Hematopoietic multipotent progenitor cell treated with erythropoietin and hydrocortisone succinate and interleukin-3 and kit ligand, for 15 days (in vitro differentiated cells): ENCODE measurements around the gene PHC3.

ENCODE experiments used
- DNase-seq: peaks from one replicate; pipeline ENCODE4 v3.0.0-alpha.2; 2015; ENCODE audit warnings: low spot score

PHC3 gene

DNA sequence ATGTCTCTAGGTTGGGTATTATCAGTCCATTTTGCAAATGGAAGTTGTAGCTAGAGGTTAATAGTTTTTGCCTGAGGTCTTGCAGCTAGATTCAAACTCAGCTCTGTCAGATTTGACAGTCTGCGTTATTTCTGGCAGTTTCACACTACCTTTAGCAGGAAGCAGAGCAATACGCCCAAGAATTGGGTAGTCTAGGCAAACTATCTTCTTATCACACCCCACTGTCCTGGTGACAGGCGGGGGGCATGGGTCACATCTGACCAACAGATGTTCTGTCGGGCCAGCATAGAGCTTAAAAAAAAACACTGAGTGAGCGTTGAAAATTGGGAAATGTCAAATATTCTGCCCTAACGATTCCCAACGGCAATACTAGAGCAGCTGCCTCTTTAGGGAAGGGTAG, 138.0 kb downstream of the PHC3 start:
- no peak for DNase-seq

DNA sequence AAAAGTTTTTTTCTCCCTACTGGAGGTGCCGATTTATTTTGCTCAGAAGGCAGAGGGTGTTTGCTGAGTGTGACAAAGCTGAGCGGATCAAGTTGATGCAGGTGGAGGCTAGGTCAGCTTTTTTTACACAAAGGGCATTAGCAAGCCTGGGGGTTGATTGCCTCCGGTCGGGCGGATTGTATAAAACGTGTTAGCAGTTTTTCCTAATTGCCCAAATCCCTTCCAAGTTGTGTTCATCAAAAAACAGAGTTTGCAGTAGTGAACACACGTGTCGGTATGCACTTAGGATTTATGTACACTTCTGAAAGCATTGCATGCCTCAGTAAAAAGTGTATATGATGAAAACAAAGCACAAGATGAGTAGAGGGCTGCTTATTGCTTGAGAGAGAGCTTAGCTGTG, 141.1 kb downstream of the PHC3 start:
- DNase-seq: no peak

- DNase-seq: no peak
These were observed 143.0 kb downstream of the PHC3 start for GRCh38 chr3:170038434-170039110.
